HG02885 (cell line): ENCODE results near the gene C18orf63.

Experiments
- ATAC-seq: cut with Tn5 transposase; IDR thresholded peaks from one replicate; pipeline ENCODE4 v1.9.1; 2021; ENCODE audit warnings: mild to moderate bottlenecking; ENCODE audit not compliant: unreplicated experiment, poor library complexity

C18orf63 gene

DNA sequence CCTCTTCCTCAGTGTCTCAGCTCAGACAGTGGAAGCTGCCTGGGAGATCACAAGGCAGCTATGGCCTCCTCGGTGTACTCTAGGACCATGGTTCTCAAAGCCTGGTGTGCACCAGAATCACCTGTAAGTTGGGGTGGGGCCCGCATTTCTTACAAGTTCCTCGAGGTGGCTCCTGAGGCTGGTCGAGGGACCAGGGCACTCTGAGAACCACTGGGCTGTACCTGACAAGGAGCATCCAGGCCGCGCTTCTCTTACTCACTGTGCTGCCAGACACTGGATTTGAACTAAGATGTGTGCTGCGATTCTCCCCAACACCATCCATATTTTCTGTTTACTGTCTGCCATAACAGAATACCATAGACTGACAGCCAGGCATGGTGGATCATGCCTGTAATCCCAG, 81.9 kb downstream of the C18orf63 start:
- no peak for ATAC-seq

DNA sequence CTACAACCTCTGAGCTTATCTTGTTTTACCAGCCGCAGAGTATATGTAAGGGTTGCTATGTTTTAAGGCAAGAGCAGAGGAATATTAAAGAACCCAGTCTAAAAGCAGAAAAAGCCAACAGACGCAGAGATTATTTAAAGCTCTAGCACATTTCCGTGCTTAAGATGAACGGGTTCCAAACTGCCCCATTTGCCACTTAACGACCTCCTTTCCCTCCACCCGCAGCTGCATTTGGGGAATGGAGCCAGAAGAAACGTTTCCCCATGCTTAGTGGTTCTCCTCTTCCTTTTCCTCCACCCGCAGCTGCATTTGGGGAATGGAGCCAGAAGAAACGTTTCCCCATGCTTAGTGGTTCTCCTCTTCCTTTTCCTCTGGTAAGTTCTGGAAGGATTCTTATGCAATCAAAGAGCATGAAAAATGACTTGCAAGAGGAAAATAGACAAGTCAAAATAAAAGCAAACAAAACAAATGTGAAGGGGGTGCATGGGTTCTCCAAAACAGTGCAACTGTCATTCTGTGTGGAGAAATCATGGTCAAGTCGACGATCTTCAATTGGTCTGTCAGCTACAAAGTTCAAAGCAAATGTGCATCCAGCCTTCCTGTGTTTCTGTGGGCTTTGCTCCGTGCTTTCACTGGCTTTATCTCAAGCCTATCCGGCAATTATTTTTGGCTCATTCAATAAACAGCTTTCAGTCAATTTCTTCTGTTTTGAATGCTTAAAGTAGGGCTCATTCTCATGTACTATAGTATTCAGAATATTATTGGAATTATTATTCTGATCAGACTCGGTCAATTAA, 83.7 kb downstream of the C18orf63 start:
- no peak for ATAC-seq

GRCh38 chr18:74400813-74401212, 85.2 kb downstream of the C18orf63 start:
- ATAC-seq = no peak

DNA sequence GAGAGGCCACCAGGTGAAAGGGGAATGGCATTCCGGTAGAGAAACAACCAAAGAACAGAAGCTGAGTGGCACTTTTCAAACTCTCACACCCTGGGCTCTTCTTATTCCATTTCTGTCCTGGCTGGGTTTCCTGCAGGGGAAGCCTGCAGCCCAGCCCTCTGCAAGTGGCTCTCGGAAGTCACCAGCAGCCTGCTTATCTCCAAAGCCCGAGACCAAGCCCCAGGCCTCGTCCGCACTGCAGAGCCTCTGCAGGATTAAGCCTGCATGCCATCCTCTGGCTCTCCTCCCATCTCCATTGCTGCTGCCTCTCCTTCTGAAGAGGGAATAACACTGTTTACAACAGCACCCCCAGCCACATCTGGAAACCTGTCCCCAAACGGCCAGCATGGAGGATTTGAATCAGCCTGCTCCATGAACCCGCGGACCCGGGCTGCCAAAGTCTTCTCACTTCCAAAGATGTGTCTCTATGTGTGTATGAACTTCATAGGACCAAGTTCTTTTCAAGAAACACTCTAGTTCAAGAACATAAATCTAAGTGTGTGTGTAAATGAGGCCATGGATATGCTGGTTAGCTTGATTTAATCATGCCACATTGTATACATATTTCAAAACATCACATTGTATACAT, 87.3 kb downstream of the C18orf63 start:
- no peak for ATAC-seq

DNA sequence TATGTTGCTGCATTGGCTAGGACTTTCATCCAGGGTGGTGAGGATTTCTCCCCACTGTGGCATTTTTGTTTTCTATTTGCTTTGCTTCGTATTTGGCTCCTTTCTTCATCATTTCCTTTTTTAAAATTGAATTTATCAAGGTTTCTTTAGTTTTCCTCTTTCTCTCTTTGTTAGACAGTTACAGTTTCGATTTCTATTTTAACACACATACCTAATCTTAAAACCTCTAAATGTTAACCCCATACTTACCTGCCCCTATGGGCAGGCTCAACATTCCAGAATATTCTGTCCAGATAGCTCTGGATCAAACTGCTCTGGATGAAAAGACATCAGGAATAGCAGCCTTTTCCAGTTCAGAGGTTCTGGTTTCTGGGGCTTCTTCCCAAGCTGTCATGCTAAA, 92.2 kb downstream of the C18orf63 start:
- ATAC-seq = peak; percentile 79
